ENCODE data around the gene EXOC6.

GRCh38 chr10:92876509-92877036, 28.3 kb downstream of the EXOC6 start:
- TF ChIP-seq CTCF (IDR thresholded peaks at IDR 0.05) (no peak), POLR2A (IDR thresholded peaks at IDR 0.05) (no peak)
